Uterus (tissue), 2 donors: ENCODE data around the gene RAB4B.

Source experiments
- POLR2A ChIP-seq, 2 donors: fragments of 450-650 bp; IDR thresholded peaks; one replicate each; pipeline ENCODE4 v1.6.1; 2016; ENCODE audit warnings: antibody characterized with exemption in 2 of 2, mild to moderate bottlenecking in 1 of 2, moderate library complexity in 1 of 2
- TF ChIP-seq, protein P1 (sequence below), 4 experiments: fragments of 200-600 bp in 2 of 4; fragments of 450-650 bp in 2 of 4; sonication (generic) in 2 of 4; IDR thresholded peaks; one replicate each; pipeline ENCODE4 v1.5.1; 2016 to 2019; ENCODE audit warnings: antibody characterized with exemption in 4 of 4, mild to moderate bottlenecking in 2 of 4, moderate library complexity in 1 of 4

DNA sequence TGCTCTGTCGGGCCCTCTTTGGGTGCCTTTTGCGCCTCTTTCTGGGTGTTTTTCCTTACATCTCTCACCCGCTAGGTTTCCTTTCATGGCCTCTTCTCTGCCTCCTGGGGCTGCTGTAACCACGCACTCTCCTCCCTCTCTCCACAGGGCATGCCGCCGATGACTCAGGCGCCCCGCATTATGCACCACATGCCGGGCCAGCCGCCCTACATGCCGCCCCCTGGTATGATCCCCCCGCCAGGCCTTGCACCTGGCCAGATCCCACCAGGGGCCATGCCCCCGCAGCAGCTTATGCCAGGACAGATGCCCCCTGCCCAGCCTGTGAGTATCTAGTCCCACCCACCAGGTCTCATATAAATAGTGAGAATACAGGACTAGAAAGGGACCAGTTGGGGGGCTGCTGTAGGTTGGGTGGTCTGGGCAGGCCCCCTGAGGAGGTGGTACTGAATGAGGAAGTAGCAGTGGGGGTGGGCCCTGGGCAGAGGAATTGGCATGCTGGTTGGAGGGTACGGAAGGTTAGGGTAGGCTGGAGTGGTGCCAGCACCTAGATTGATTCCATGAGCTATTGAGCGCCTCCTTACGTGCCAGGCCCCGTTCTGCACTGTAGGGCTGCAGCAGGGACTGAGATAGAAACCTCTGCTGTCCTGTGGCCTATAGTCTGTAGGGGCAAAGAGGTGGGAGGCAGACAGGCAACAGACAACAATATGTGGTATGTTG is 15.1 kb upstream of the RAB4B start:
- TF ChIP-seq, protein P1, sequence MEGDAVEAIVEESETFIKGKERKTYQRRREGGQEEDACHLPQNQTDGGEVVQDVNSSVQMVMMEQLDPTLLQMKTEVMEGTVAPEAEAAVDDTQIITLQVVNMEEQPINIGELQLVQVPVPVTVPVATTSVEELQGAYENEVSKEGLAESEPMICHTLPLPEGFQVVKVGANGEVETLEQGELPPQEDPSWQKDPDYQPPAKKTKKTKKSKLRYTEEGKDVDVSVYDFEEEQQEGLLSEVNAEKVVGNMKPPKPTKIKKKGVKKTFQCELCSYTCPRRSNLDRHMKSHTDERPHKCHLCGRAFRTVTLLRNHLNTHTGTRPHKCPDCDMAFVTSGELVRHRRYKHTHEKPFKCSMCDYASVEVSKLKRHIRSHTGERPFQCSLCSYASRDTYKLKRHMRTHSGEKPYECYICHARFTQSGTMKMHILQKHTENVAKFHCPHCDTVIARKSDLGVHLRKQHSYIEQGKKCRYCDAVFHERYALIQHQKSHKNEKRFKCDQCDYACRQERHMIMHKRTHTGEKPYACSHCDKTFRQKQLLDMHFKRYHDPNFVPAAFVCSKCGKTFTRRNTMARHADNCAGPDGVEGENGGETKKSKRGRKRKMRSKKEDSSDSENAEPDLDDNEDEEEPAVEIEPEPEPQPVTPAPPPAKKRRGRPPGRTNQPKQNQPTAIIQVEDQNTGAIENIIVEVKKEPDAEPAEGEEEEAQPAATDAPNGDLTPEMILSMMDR (IDR thresholded peaks at IDR 0.05) = no peak
- no peak for TF ChIP-seq POLR2A (IDR thresholded peaks at IDR 0.05)
